Uterus (tissue), 2 donors: Measurements from ENCODE around the gene GLCCI1.

Experiments
- CTCF ChIP-seq, 4 experiments: fragments of 200-600 bp in 2 of 4; fragments of 450-650 bp in 2 of 4; sonication (generic) in 2 of 4; IDR thresholded peaks; one replicate each; pipeline ENCODE4 v1.5.1; 2016 to 2019; ENCODE audit warnings: antibody characterized with exemption in 4 of 4, mild to moderate bottlenecking in 2 of 4, moderate library complexity in 1 of 4
- POLR2A ChIP-seq, 2 donors: fragments of 450-650 bp; IDR thresholded peaks; one replicate each; pipeline ENCODE4 v1.6.1; 2016; ENCODE audit warnings: antibody characterized with exemption in 2 of 2, mild to moderate bottlenecking in 1 of 2, moderate library complexity in 1 of 2

- TF ChIP-seq CTCF (IDR thresholded peaks at IDR 0.05): no peak
- TF ChIP-seq POLR2A (IDR thresholded peaks at IDR 0.05): no peak
These were observed 67.3 kb downstream of the GLCCI1 start for GRCh38 chr7:8035647-8036518.
